Activated CD4-positive, alpha-beta T cell treated with anti-CD3 and anti-CD28 coated beads for 36 hours (primary cell): ENCODE measurements around the gene NCS1. TPM values are rescaled to one million over a fixed set of nuclear protein-coding genes. Genes with fewer than 3 reads are reported as not detected.

Experiments used
- ATAC-seq: fragments of 200-7000 bp; cut with Tn5 transposase; one replicate; pipeline ENCODE4 v1.10.0; 2021; ENCODE audit warnings: mild to moderate bottlenecking, moderate library complexity
- CTCF ChIA-PET: fragments of 350-600 bp; sonication (Branson Sonifier 250); formaldehyde crosslinking; loops from one replicate; lab custom pipeline; 2021; ENCODE audit warnings: antibody characterized with exemption; lab: Charles Lee
- POLR2A ChIA-PET: fragments of 350-600 bp; sonication (Branson Sonifier 250); formaldehyde crosslinking; loops from one replicate; lab custom pipeline; 2021; ENCODE audit warnings: antibody characterized with exemption, inconsistent platforms; lab: Charles Lee
- DNase-seq: peaks from one replicate; pipeline ENCODE4 v3.0.0-alpha.2; 2020
- H3K27ac Mint-ChIP-seq: one replicate; pipeline ENCODE4 v1.8.0; 2021; ENCODE audit warnings: mixed read lengths
- H3K27me3 Mint-ChIP-seq: one replicate; pipeline ENCODE4 v1.8.0; 2021; ENCODE audit warnings: mixed read lengths
- H3K36me3 Mint-ChIP-seq: one replicate; pipeline ENCODE4 v1.8.0; 2021; ENCODE audit warnings: low read depth, mixed read lengths
- H3K4me1 Mint-ChIP-seq: one replicate; pipeline ENCODE4 v1.8.0; 2021; ENCODE audit warnings: mixed read lengths
- H3K4me3 Mint-ChIP-seq: one replicate; pipeline ENCODE4 v1.8.0; 2021; ENCODE audit warnings: mild to moderate bottlenecking, moderate library complexity, mixed read lengths
- H3K9me3 Mint-ChIP-seq: one replicate; pipeline ENCODE4 v1.8.0; 2021; ENCODE audit warnings: low read depth, mixed read lengths
- intact Hi-C, 2 experiments: fragments of 100-400 bp; cut with DNase I in 1 of 2; cut with micrococcal nuclease in 1 of 2; formaldehyde crosslinking; loops; one replicate each; pipeline versions ENCODE4 v1.14.2 to v1.15.1; 2022 to 2024; cut with DNase I, micrococcal nuclease
- total RNA-seq, 2 experiments: library from RNA; stranded (reverse); gene quantifications; one replicate each; pipeline ENCODE4 v1.2.3, GENCODE V29; 2021

NCS1 gene
- 10 to 100 TPM; 24.8 to 25.2 TPM for total RNA-seq

GRCh38 chr9:130172161-130172857 is at the start of gene NCS1:
NCS1 (plus strand) TSS chr9:130172404; CDS start chr9:130172664, 260 bp downstream.
- intact Hi-C loops: loop anchor here (1.0 to 5.0 kb wide), 5 partner anchors 32 to 70 kb away; no protein-coding TSS in a partner anchor
- ATAC-seq: peak; percentile 70

DNA sequence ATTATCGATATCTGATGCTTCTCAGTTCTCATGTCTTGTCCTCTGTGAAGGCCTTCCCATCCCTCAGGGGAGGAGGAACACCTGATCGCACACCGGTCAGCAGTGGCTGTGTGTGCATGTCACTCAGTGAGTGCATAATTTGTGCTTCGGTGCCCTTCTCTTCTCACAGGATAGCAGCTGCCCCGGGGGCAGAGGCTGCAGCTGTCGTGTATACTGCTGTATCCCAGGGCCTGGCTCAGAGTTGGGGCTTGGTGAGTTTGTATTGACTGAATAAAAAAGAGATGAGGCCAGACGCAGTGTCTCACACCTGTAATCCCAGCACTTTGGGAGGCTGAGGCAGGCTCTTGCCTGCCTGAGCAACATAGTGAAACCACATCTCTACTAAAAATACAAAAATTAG is 49.7 kb upstream of the NCS1 start:
- ChIA-PET CTCF (no interaction called here), POLR2A (interaction anchor here (0.5 kb wide), 1 partner anchor 35 kb away, joined by 3 read pairs; no protein-coding TSS in a partner anchor)
- Mint-ChIP-seq H3K36me3 (peaks cover 23% of the 10 kb centered on the region), H3K27ac (no peak overlapping the region), H3K4me3 (no peak overlapping the region), H3K9me3 (no peaks in the 10 kb centered on the region), H3K27me3 (no peaks in the 10 kb centered on the region), H3K4me1 (peaks cover 11% of the 10 kb centered on the region)
- no peak for ATAC-seq
- DNase-seq: no peak
- intact Hi-C loops: no loop called here

More at GRCh38 chr9:130172161-130172857, at the start of gene NCS1:
- H3K27me3 Mint-ChIP-seq: peaks cover 13% of the 10 kb centered on the region
- peaks cover 3% of the 10 kb centered on the region for H3K4me1 Mint-ChIP-seq
- peaks cover 3% of the 10 kb centered on the region for H3K36me3 Mint-ChIP-seq
- H3K27ac Mint-ChIP-seq: peak within 1 kb of the TSS; percentile 51
- peak; percentile 74 for DNase-seq
- ChIA-PET POLR2A (no interaction called here), CTCF (no interaction called here)
- no peaks in the 10 kb centered on the region for H3K9me3 Mint-ChIP-seq
- peak within 1 kb of the TSS; percentile 73 for H3K4me3 Mint-ChIP-seq

GRCh38 chr9:130124085-130124860 is 47.9 kb upstream of the NCS1 start:
- no peaks in the 10 kb centered on the region for H3K9me3 Mint-ChIP-seq
- DNase-seq (no peak), ATAC-seq (no peak)
- ChIA-PET CTCF (interaction anchor here (0.6 to 3.6 kb wide), 5 partner anchors 14 to 398 kb away, joined by 3 to 15 read pairs (median 3); no protein-coding TSS in a partner anchor), POLR2A (interaction anchor here (0.6 to 1.7 kb wide), 3 partner anchors 16 to 233 kb away, joined by 3 to 4 read pairs (median 4); no protein-coding TSS in a partner anchor)
- intact Hi-C loops: no loop called here
- no peaks in the 10 kb centered on the region for H3K27me3 Mint-ChIP-seq
- H3K36me3 Mint-ChIP-seq: peaks cover 30% of the 10 kb centered on the region
- peaks cover 27% of the 10 kb centered on the region for H3K4me1 Mint-ChIP-seq
- no peak overlapping the region for H3K27ac Mint-ChIP-seq
- no peak overlapping the region for H3K4me3 Mint-ChIP-seq

DNA sequence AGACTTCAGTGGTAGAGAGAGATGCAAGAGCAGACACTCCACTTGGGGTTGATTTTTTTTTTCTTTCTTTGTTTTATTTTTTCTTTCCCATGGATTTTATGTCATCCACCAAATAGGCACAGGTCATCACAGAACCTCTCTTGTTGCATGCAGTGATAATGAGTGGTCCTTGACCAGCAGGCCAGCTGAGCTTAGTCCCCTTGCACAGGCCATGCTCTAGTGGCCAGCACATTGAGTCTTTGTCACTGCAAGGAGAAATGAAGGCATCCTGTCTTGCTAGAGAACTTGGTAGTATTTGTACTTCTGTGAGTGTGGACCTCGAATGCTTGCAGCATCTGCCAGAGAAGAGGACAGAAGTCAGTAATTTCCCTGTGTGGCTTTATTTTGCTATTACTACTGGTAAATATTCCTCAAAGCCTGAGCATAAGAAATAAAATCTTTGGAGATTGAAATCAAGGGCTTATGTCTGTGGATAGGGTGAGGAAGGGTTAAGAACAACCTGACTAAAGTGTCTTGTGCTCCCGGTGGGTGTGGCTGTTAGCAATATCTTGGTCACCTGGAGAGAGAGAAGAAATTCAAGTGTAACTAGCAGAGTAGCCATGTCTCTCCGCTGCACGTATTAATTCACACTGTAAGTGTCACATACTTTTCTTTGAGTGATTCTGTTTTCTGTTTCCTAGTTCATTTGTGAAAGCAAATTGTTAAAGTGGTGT is 45.3 kb upstream of the NCS1 start:
- H3K4me3 Mint-ChIP-seq: no peak overlapping the region
- H3K27ac Mint-ChIP-seq: peak overlapping the region; percentile 49
- no peaks in the 10 kb centered on the region for H3K27me3 Mint-ChIP-seq
- intact Hi-C loops: loop anchor here in 1 of 2 experiments (5.0 kb wide), 2 partner anchors 45 to 110 kb away; partner anchors contain the start of gene NCS1
- H3K9me3 Mint-ChIP-seq: no peaks in the 10 kb centered on the region
- ChIA-PET CTCF (interaction anchor here (3.6 kb wide), 1 partner anchor 19 kb away, joined by 15 read pairs; no protein-coding TSS in a partner anchor), POLR2A (no interaction called here)
- ATAC-seq: no peak
- H3K36me3 Mint-ChIP-seq: peaks cover 40% of the 10 kb centered on the region
- H3K4me1 Mint-ChIP-seq: peaks cover 51% of the 10 kb centered on the region
- DNase-seq: no peak

- H3K4me1 Mint-ChIP-seq: peaks cover 54% of the 10 kb centered on the region
- ATAC-seq: peak; percentile 83
- peaks cover 35% of the 10 kb centered on the region for H3K36me3 Mint-ChIP-seq
- intact Hi-C loops: loop anchor here (1.0 to 5.0 kb wide), 5 partner anchors 44 to 451 kb away; partner anchors contain the start of genes FUBP3 (in 1 of the 2) and NCS1 (in 1 of the 2)
- POLR2A ChIA-PET: interaction anchor here (0.7 to 1.2 kb wide), 3 partner anchors 13 to 238 kb away, joined by 3 to 4 read pairs (median 3); no protein-coding TSS in a partner anchor
- H3K4me3 Mint-ChIP-seq: peak overlapping the region; percentile 75
- H3K27me3 Mint-ChIP-seq: no peaks in the 10 kb centered on the region
- H3K27ac Mint-ChIP-seq: peak overlapping the region; percentile 100
- peak; percentile 84 for DNase-seq
- CTCF ChIA-PET: interaction anchor here (0.6 to 1.8 kb wide), 10 partner anchors 9 to 129 kb away, joined by 3 to 10 read pairs (median 4); no protein-coding TSS in a partner anchor
- no peaks in the 10 kb centered on the region for H3K9me3 Mint-ChIP-seq
Observed at GRCh38 chr9:130128251-130128650, 44.0 kb upstream of the NCS1 start.

DNA sequence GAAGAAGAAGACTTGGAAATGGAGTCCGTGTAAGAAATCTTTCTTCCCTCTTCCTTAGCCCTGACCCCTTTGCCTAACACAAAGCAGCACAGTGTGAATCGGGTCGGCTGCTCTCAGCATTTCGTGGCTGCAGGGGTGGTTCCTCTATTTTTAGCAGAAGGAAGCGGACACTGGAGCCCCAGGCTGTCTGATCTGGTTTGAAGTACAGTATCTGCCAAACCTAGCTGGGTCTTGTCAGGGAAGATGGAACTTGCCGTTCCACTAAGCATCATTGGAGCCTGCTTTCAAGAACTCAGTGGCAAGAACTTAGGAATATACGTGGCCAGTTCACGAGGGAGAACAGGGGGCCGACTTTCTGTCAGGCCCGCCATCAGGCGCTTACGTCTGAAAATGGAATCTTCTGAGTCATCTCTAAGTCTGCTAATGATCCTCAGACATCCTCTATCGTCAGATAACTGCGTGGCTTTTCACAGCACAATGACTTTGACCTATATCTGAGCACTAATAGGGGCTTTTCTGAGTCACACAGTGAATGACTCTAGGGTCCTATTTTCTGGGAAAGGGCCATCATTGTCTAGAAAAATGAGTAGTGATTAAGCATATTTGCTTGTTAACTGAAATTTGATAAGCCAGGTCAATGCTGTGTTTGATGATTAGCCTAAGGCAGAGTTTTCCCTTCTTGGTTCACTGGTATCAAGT is 43.3 kb upstream of the NCS1 start:
- ATAC-seq (peak; percentile 82), DNase-seq (peak; percentile 70)
- Mint-ChIP-seq H3K4me3 (peak overlapping the region; percentile 75), H3K27ac (peak overlapping the region; percentile 100), H3K4me1 (peaks cover 54% of the 10 kb centered on the region), H3K36me3 (peaks cover 35% of the 10 kb centered on the region), H3K9me3 (no peaks in the 10 kb centered on the region), H3K27me3 (no peaks in the 10 kb centered on the region)
- intact Hi-C loops: loop anchor here (1.0 to 5.0 kb wide), 9 partner anchors 9 to 450 kb away; partner anchors contain the start of genes FUBP3 (in 1 of the 2) and NCS1 (in 1 of the 2)
- ChIA-PET CTCF (interaction anchor here (0.6 to 1.8 kb wide), 11 partner anchors 9 to 324 kb away, joined by 3 to 10 read pairs (median 4); no protein-coding TSS in a partner anchor), POLR2A (interaction anchor here (1.0 to 1.2 kb wide), 2 partner anchors 12 to 238 kb away, joined by 3 to 4 read pairs; no protein-coding TSS in a partner anchor)

DNA sequence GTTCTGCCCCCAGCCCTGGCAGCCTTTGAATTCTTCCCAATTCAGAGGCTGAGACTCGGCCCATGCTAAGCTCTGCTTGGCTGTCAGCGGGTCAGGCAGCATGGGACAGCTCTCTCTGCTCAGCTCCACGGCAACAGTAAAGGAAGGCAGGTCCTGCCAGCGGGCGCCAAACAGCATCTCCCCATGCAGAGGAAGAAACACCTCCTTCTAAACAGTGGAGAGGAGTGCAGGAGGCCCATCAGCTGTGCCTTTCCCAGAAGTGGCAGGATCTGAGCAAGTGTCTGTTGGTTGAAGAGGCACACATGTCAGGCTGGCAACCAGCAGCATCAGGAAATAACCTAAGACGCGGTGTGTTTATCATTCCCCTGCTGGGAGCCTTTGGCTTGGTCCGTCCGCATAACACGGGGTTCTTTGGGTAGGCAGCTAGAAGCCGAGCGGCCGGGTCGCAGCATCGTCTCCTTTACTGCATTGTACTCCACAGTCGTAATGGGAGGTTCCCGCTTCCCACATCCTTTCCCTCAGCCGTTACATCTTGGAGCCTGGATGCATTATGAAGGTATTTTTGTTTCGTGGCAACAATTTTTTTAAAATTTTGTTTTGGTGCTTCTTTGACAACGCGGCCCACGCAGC is 42.7 kb upstream of the NCS1 start:
- Mint-ChIP-seq H3K27ac (peak overlapping the region; percentile 100), H3K4me1 (peaks cover 54% of the 10 kb centered on the region), H3K9me3 (no peaks in the 10 kb centered on the region), H3K27me3 (no peaks in the 10 kb centered on the region), H3K4me3 (peak overlapping the region; percentile 75), H3K36me3 (peaks cover 34% of the 10 kb centered on the region)
- ATAC-seq: peak; percentile 30
- CTCF ChIA-PET: interaction anchor here (0.7 to 1.8 kb wide), 6 partner anchors 9 to 323 kb away, joined by 3 to 10 read pairs (median 4); no protein-coding TSS in a partner anchor
- POLR2A ChIA-PET: interaction anchor here (0.6 kb wide), 1 partner anchor 14 kb away, joined by 3 read pairs; no protein-coding TSS in a partner anchor
- peak; percentile 56 for DNase-seq
- intact Hi-C loops: loop anchor here (1.0 to 5.0 kb wide), 7 partner anchors 9 to 449 kb away; partner anchors contain the start of genes FUBP3 (in 1 of the 2) and NCS1 (in 1 of the 2)

DNA sequence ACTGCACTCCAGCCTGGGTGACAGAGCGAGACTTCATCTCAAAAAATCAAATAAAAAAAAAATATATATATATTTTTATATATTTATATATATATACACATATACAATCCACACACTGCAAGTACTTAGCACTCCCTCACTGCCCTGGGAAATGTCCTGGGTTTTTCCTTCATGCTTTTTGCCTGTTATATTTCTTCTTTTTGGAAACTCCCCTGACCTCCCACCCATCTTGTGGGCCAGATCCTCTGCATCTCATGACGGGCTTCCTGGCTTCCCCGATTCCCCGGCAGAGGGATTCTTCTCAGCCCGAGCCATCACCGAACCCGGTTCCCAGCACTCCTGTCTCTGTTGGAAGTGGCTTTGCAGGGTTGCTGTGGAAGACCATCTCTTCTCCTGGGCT is 39.5 kb upstream of the NCS1 start:
- DNase-seq (no peak), ATAC-seq (no peak)
- Mint-ChIP-seq H3K36me3 (peaks cover 43% of the 10 kb centered on the region), H3K4me1 (peaks cover 58% of the 10 kb centered on the region), H3K27me3 (no peaks in the 10 kb centered on the region), H3K4me3 (no peak overlapping the region), H3K27ac (no peak overlapping the region), H3K9me3 (no peaks in the 10 kb centered on the region)
- ChIA-PET POLR2A (no interaction called here), CTCF (no interaction called here)
- intact Hi-C loops: no loop called here

DNA sequence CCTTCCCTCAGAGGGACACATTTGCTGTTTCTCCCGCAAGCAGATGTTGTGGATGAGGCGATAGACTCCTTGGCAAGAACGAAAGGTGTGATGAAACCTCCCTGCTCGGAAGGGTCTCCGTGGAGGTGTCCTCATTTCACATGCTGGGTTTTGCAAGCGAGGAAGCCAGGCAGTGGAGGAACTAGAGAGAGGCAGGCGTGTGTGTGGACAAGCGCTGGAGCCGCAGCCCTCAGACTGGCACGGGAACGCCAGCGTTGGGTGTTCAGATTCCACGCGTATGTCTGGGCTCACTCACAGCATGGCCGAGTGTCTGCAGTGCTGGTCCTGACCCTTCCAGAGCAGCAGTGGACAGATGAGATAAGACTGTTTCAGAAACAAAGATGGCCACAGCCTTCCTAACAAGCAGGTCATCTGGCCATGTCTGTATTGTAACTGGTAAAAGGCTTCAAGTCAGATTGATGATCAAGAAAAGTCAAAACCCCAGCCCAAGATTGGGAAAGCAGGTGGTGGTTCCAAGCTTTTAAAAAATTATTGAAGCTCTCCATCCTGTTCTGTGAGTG is 35.0 kb upstream of the NCS1 start:
- POLR2A ChIA-PET: no interaction called here
- CTCF ChIA-PET: no interaction called here
- ATAC-seq: no peak
- no peaks in the 10 kb centered on the region for H3K9me3 Mint-ChIP-seq
- H3K4me3 Mint-ChIP-seq: no peak overlapping the region
- H3K27ac Mint-ChIP-seq: peak overlapping the region; percentile 43
- peaks cover 23% of the 10 kb centered on the region for H3K36me3 Mint-ChIP-seq
- no peaks in the 10 kb centered on the region for H3K27me3 Mint-ChIP-seq
- no peak for DNase-seq
- H3K4me1 Mint-ChIP-seq: peaks cover 57% of the 10 kb centered on the region
- intact Hi-C loops: no loop called here
